CD4-positive, alpha-beta T cell treated with Interleukin-4 for 4 hours (primary cell): ENCODE measurements around the gene H1-8.

Source experiments
- DNase-seq: peaks from one replicate; pipeline ENCODE4 v3.0.0-alpha.2; 2020

The H1-8 gene

GRCh38 chr3:129557548-129557894 is 14.5 kb downstream of the H1-8 start:
- DNase-seq: no peak

GRCh38 chr3:129558081-129558771 is 15.3 kb downstream of the H1-8 start:
- DNase-seq: no peak

GRCh38 chr3:129558772-129559564 is 16.0 kb downstream of the H1-8 start:
- no peak for DNase-seq

- no peak for DNase-seq
Measured at GRCh38 chr3:129559565-129560079, 16.6 kb downstream of the H1-8 start.

- DNase-seq: no peak
Measured at GRCh38 chr3:129560269-129560787, 17.4 kb downstream of the H1-8 start.

- no peak for DNase-seq
Measured at GRCh38 chr3:129560911-129561594, 18.1 kb downstream of the H1-8 start.

- no peak for DNase-seq
Measured at GRCh38 chr3:129561619-129562248, 18.8 kb downstream of the H1-8 start.

- no peak for DNase-seq
Measured at GRCh38 chr3:129562803-129563202, 19.8 kb downstream of the H1-8 start.

- DNase-seq: no peak
Measured at GRCh38 chr3:129563332-129563731, 20.4 kb downstream of the H1-8 start.

GRCh38 chr3:129563850-129564535 is 21.0 kb downstream of the H1-8 start:
- DNase-seq: no peak

- DNase-seq: no peak
Measured at GRCh38 chr3:129564981-129565644, 22.1 kb downstream of the H1-8 start.

- DNase-seq: no peak
Measured at GRCh38 chr3:129565902-129566301, 22.9 kb downstream of the H1-8 start.

- DNase-seq: no peak
Measured at GRCh38 chr3:129567176-129567705, 24.3 kb downstream of the H1-8 start.

GRCh38 chr3:129567939-129568338 is 25.0 kb downstream of the H1-8 start:
- no peak for DNase-seq

GRCh38 chr3:129569856-129570255 is 26.9 kb downstream of the H1-8 start:
- no peak for DNase-seq

GRCh38 chr3:129571605-129572547 is 28.9 kb downstream of the H1-8 start:
- no peak for DNase-seq

- no peak for DNase-seq
Measured at GRCh38 chr3:129572603-129573002, 29.6 kb downstream of the H1-8 start.

- no peak for DNase-seq
Measured at GRCh38 chr3:129573493-129573892, 30.5 kb downstream of the H1-8 start.

GRCh38 chr3:129574206-129574605 is 31.2 kb downstream of the H1-8 start:
- DNase-seq: no peak
